ENCODE measurements around the gene PHACTR1.

PHACTR1 gene

DNA sequence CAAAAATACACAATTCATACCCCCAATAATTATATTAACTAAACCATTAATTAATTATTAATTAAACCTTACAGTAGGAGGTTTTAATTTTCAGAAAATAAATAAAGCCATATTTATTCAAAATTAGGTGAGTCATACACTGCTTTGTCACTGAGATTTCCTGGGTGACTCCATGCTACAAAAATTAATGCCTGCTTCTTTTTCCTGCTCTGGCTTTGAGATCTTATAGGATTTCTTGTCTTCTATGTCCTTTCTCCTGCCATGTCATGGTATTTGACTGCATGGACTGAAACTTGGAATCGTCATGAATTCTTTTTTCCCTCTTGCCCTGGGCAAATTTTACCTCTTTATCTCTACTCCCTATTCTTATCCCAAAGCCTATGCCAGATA, 133.2 kb downstream of the PHACTR1 start:
- DNase-seq (ENCODE audit: low read depth) = no peak

DNA sequence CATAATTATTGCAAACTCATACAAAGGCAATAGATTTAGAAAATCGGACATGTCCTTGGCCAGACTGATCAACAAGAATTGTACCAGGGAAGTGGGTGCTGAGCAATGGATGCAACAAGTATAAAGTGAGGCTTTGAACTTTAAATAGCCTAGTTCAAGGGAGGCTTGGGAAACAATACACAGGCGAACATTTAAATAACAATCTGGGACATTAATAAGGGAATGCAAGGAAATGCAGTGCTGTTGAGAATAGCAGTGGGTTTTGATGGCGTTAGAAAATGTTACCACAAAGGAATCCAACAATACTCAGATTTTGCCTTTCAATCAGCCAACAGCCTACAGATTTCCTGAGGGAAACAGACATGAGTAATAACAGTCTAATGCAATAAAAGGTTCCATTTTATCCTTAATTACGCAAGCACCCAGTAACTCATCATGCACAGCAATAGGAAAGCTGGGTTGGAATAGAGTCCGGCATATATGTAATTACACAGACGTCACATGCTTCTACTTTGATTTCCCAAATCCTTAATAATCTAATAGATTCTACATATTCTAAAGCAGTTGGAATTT, 134.6 kb downstream of the PHACTR1 start:
- no peak for DNase-seq (ENCODE audit: low read depth)

DNA sequence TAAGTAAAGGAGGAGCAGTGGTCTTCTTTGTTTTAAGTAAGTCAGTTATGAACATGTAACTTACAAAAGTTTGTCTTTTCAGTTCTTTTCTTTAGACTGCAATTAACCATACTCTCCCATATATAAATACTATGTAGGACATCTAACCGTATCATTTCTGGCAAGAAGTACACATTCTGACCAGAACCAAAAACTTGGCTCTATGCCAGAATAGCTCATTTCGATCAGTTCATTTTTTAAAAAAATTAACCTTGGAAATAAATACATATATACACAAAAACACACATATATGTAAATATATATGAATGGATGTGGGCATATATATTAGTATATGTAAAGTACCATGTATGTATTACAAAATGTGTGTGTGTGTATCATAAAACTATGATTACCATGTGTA, 145.0 kb downstream of the PHACTR1 start:
- no peak for DNase-seq (ENCODE audit: low read depth)

DNA sequence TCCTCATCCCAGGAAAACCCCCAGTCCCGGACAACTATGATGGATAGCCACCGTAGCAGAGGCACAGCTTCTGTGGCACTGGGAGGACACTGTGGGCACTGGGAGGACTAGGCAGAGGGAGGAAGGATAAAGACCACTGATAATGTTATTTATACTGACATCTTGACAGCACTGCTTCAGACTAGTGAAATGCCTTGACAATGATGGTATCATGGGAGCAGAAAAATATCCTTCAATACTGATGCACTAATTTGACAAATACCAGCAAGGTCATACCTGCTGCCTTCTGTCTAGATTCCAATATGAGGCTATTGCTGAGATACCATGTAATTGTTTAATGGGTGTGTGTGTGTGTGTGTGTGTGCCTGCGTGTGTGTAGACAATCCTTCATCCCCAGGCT, 148.6 kb downstream of the PHACTR1 start:
- no peak for DNase-seq (ENCODE audit: low read depth)

DNA sequence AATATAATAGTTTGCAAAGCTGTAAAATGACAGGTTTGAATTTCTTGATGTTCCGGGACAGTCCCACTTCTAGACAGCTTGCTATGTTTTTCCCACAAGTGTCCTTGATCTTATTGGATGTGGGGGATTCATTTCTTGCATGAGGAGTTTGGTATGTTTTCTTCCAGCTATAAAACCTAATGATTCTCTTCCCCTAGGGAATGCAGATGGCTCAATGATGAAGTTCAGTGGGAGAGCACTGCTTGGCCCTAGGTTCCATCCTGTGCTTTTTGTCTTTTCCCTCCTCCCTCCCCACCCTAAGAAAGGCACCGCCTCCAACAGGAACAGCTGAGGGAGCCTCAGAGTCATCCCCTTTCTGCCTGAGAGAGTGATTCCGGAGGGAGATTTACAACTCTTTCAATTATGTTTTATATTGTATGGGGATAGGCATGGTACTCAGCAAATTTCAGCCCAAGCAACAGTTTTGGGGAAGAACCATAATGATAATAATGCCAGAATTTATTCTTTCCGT, 149.2 kb downstream of the PHACTR1 start:
- no peak for DNase-seq (ENCODE audit: low read depth)

DNA sequence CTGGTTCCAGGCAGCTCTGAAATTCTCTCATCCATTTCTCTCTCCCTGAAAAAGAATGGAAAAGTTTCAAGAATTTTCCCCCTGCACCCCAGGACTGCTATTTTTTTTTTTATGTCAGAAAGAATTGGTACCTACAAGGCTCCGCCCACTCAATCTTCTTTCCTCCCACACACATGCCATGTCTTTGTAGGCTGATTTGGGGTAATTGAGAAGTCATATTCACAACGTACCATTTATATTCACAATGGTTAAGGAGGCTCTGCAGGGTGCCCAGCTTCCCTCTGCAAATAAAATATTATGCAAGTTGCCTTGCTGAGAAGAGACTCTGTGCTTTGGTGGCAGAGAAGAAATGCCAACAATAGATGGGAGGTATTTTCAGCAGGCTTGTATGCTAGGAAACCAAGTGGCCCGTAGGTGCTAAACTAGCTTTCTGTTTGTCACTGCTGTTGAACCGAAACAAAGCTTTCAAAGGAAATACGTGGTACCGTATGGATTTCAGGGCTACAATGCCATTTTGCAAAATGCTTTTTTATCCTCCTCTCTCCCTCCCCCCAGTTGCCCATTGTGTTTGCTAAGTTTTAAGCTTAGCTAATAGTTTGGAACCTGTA, 150.0 kb downstream of the PHACTR1 start:
- DNase-seq (ENCODE audit: low read depth) = no peak

DNA sequence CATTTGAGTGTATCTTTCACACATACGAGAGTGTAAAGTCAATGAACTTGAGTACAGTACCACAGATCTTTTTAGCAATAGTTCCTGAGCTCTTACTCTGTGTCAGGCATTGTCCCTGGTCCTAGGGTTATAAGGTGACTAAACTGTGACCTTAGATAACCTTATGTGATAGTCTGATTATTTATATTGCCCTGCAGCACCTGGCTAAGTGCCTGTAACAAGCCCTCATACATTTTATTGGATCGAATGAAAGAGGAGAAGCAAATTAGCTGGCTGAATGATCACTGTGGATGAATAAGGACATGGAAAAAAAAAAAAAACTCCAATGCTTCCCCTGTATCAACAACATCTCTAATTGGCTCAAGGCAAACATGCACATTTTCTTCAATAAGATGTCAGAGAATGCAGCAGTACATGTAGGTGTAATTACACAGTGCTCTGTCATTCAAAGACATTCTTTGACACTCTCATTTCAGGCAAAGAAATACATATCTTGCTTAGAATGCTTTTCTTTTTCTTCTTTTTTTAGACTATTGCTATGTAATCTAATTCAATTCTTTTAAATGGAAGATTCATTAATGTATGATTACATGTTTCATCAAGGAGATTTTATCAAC, 153.4 kb downstream of the PHACTR1 start:
- no peak for DNase-seq (ENCODE audit: low read depth)

DNA sequence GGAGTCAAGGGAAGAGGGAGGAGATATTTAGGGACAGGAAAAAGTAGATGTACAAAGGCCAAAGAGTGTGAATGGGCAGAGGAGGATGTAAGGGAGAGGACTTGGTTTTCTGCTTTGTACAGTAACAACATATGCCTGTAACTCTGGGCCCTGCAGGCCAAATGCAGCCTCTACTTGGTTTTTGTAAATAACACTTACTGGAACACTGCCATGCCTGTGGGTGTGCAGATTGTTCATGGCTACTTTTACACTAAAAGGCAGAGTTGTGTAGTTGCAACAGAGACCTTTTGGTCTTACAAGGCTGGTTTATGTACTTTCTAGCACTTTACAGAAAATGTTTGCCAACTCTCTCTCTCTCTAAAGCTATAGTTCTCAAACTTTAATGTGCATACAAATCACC, 157.1 kb downstream of the PHACTR1 start:
- DNase-seq (ENCODE audit: low read depth) = no peak

DNA sequence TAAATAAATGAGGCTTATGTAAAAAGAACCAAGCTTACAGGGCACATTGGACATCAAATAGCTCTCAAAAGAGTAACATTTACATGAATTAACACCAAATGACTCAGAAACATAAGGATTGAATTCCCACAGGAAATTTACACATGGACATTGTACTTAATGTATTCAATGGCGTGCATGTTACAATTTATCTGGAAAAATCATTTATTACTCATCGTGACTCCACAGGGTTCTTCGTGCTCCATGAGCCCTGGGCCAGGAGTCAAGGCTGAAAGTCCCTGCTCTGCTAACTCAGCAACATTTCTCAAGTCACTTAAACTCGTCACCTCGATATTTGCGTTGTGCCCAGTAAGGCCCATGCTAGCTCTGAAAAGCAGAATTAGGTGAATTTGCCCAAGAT, 158.5 kb downstream of the PHACTR1 start:
- DNase-seq (ENCODE audit: low read depth) = no peak

DNA sequence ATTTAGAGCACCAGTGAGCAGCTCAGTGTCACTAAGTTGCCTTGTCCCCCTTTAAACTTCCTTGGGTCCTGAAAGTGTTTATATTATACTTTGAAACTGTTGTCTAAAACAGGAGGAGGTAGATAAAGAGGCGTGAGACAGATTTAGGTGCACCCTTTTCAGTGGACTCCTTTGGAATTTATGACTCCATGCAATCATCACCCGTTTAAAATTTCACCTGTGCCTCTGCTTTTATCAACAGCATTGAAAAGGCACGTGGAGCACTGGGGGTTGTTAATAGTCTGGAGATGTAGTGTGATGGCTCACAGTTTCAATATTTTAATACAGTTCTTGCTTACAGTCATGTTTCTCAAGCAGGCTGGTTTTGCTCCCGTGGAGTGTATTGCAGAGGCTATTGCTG, 162.2 kb downstream of the PHACTR1 start:
- no peak for DNase-seq (ENCODE audit: low read depth)

DNA sequence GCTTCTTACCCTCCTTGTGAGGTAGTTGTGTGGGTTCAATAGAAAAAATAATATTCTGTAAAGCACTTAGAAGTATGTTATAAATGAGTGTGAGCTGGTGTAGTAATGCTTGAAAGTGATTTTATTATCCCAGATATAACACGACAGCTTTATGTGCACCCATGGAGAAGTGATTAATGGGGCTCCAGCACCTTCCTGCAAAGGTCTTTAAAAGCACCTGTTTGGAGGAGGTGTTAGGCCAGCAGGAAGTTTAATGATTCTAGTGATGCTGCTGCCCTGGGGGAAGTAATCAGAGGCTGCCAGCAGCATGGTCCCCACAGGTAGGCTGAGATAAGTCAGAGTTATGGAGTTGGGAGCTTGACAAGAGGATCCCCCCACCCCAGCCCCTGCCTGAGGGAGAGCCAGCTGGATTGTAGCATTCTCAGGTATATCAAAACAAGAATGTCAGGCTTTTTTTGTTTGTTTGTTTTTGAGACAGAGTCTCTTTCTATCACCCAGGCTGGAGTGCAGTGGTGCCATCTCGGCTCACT, 166.3 kb downstream of the PHACTR1 start:
- no peak for DNase-seq (ENCODE audit: low read depth)

DNA sequence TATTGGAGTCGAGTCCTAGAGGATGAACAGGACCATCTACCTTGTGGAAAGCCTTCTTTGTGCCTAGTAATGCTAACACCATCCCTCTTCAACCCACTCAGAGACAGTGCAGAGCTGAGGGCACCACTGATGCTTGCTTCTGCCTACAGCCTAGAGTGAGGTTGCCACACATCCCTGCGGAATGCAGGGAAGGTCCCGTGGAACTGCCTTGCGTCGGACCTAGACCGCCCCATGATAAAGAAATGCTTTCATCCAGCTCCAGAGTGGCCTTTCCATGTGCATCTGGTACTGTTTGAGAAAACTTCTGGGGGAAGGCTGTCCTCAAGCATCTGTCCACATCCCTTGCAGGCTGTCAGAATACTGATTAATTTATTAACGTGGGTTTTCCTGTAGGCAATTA, 168.4 kb downstream of the PHACTR1 start:
- DNase-seq (ENCODE audit: low read depth) = no peak

DNA sequence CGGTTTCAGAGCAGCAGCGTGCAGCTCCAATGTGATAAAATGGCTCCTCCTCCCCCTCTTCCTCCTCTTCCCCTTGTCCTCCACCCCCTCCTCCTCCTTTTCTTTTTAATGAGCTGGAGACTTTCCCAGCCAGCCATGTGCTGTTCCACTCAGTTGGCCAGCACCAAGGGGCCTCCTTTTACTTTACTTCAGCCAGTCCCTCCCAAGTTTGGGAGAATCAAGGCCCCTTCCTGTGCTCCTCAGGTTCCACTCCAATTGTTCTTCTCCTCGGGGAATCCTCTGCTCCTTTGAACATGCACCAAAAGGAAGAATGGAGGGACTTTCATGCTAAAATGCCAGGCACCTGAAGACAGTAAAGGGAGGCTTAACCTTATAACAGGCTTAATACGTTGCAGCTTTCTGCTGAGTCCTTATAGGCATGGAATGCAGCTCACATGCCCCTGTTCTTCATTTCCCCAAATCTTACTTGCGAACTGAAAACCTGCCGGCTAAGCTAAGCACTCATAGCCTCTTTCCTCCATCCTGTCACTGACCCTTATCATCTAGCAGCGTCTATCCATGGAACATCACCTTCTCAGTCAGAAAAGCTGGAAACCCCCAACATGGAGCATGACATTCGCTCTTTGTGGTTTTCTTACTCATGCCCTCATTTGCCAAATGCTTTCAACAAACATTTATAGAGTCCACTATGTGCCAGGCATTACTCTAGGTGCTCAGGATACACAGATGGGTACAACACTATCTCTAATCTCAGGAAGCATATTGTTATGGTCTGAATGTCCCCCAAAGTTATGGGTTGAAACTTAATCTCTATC, 170.6 kb downstream of the PHACTR1 start:
- no peak for DNase-seq (ENCODE audit: low read depth)

DNA sequence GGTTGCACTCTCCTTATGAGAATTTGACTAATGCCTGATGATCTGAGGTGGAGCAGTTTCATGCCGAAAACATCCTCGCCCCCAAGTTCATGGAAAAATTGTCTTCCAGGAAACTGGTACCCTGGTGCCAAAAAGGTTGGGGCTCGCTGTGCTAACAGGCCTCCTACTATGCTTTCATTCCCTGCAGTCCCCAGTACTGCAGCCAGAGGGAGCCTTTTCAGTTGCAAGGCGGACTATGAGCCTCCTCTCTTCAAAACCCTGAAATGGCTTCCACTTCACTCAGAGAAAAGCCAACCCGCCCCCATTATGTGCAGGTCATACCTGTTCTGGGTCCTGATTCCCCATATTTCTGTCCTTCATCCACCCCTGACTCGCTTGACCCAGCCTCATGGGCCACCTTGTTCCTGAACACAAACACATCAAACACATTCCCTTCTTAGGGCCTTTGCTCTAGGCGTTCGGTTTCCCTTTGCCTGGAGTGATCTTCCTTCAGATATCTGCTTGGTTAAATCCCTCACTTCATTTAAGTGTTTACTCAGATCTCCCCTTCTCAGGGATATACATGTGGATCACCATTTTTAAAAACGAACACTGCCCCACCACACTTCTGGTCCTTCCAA, 173.7 kb downstream of the PHACTR1 start:
- DNase-seq (ENCODE audit: low read depth) = no peak

DNA sequence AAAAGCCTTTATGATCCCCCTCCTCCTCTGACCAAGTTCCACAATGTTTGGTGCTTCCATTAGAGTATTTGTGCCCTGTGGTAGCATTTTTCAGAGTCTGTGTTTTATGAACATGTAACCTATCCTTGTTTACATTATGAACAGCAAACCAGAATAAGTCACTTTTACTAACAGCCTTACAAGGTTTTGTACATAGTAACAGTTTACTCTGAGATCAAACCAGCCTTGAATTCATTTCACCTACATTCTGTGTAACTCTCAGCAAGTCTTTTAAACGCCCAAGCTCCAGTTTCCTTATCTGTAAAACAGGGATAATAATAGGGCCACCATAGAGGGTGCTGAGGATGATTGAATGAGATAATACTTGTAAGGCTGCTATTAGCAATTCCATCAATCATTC, 175.0 kb downstream of the PHACTR1 start:
- DNase-seq (ENCODE audit: low read depth) = no peak

DNA sequence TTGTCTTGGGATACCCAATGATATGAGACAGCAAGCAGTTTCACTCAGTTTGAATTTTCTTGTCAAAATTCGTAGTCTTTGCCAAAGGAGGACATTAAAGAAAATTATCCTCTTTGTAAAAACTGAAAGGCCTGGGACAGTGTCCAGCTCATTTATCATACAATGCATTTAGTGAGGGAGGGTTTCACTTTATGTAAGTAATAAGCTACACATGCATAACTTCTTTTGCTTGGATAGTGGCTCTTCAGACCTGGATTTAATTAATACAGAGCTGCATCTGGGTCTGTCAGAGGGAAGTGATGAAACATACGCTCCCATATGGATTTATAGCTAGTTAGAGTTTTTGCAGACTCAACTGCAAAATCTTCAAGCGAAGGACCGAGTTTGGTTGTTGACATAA, 175.6 kb downstream of the PHACTR1 start:
- DNase-seq (ENCODE audit: low read depth) = no peak

DNA sequence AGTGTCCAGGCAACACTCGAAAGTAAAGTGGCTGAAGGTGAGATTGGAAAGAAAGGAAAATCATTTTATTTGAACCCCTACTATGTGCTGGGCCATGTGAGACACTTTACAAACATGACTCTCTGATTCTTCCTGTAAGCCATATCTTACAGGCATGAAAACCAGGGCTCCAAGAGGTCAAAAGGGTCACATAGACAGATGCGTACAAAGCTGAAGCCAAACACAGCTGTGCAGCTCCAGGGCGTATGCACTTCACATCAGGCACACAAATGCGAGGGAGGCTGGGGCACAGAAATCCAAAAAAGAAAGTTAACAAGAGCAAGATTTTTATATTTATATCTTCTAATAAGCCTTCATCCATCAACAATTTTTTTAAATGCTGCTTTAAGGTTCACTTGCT, 176.5 kb downstream of the PHACTR1 start:
- DNase-seq (ENCODE audit: low read depth) = no peak

DNA sequence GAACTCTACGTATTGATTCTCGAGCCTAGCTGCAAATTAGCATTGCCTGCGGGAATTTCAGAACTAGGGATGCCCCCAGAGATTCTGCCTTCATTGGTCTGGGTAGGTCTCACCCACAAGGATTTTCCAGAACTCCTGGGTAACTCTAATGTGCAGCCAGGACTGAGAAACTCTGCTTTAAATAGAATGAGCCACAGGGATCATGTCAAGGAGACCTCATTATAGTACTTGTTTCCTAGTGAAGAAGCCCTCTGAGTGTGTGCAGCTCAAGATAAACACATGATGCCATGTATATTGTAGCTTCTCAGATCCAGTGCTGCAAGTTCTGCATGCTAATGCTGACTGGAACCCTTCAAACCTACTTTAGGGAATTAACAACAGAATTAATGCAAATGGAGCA, 179.2 kb downstream of the PHACTR1 start:
- DNase-seq (ENCODE audit: low read depth) = no peak

DNA sequence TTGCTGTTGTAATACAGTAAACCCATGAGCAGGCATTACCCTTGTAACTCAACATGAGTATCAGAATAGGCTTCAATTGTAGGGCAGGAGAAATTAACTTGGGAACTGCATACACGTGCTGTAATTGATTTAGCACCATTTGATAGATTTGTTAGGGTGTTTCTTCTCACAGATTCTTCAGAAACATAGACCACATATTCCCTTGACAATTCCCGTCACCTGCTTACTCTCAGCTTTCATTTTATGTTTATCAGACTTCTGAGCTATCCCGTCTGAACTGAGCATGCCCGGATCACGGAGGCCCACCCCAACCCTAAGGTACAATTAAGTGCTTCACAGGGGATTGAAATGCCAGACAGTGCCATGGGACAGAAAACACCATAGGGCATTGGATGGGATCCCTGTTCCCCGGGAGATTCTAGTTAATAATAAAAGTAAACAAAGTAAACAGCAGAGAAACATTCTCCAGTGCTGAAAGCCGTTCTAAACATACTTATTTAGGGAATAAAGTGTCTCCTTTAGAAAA, 179.7 kb downstream of the PHACTR1 start:
- no peak for DNase-seq (ENCODE audit: low read depth)

DNA sequence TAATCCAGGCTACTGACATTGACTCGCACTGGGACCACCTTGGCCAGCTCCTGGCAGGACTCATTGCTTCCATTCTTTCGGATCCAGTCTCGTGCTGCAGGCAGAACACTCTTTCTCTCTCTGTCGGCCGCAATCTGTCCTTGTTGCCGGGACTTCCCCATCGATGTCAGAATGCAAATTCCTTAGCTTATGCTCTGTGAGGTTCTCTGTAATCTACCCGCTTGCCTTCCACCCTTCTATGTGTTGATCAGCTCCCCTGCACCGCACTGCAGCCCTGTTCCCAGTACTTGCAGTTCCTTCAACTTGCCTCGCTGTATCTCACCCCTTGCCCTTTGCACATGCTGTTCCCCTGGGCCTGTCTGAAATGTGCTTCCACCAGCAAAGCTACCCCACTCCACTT, 182.0 kb downstream of the PHACTR1 start:
- no peak for DNase-seq (ENCODE audit: low read depth)

DNA sequence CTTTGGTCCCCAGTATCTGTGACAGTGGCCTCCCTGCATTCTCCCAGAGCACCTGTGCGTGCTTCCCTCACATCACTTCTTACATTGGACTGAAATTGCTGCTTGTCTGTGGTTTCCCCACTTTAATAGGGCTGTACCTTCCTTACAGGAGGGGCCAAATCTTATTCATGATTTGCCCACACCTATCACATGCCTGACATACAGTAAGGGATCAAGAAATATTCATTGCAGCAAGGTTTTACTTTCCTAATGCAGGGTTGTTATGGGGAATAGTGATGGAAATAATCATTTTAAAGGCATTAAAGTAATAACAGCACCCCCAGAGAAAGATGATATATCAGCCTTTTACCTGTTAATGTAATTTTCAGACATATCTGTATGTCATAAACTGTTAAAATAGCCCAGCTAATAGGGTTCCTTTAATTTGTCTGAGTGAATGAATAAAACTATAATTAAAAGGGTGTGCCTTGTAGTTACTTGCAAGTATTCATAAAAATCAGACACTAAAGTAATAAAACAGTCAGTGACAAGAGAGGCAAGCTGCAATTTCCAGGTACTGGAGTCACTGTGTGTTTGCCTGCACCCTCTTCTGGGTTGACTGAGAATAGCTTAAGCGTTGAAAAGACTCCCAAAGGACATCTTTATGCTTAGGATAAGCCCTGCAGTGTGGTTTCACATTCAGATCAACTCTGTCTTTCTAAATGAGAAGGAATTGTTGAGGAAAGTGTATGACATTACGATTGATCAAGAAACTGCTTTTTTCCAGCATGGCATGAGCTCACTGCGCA, 182.7 kb downstream of the PHACTR1 start:
- DNase-seq (ENCODE audit: low read depth) = no peak
